Large intestine (tissue), 3 donors: Measurements from ENCODE around the gene TBX2. TPM values are rescaled to one million over a fixed set of nuclear protein-coding genes. Genes with fewer than 3 reads are reported as not detected.

ENCODE experiments used
- DNase-seq, 2 donors: peaks; one replicate each; pipeline versions ENCODE4 v3.0.0 to v3.0.0-alpha.2; 2013
- H3K27ac ChIP-seq: one replicate; pipeline ENCODE4 v1.5.1; 2013; ENCODE audit warnings: low read length
- H3K27me3 ChIP-seq: 2 replicates; pipeline ENCODE4 v1.6.1; 2013; ENCODE audit warnings: low read length; ENCODE audit not compliant: control insufficient read depth, insufficient read depth
- H3K36me3 ChIP-seq: 2 replicates; pipeline ENCODE4 v1.6.1; 2013; ENCODE audit warnings: low read length; ENCODE audit not compliant: control insufficient read depth, insufficient read depth
- H3K4me1 ChIP-seq: one replicate; pipeline ENCODE4 v1.6.1; 2013; ENCODE audit warnings: low read length; ENCODE audit not compliant: control insufficient read depth, insufficient read depth
- H3K4me3 ChIP-seq: one replicate; pipeline ENCODE4 v1.5.1; 2013; ENCODE audit warnings: low read length
- H3K9me3 ChIP-seq: one replicate; pipeline ENCODE4 v1.6.1; 2013; ENCODE audit warnings: mild to moderate bottlenecking, low read depth, low read length, moderate library complexity; ENCODE audit not compliant: control insufficient read depth
- WGBS: methylation state at CpG from one replicate; pipeline ENCODE4 v1.1.5; 2013; ENCODE audit warnings: low lambda C conversion rate; ENCODE audit not compliant: insufficient coverage; 5-methylcytosine and 5-hydroxymethylcytosine counted together
- polyA plus RNA-seq: library from polyadenylated mRNA; unstranded; fragments of 120-200 nt; gene quantifications from one replicate; pipeline ENCODE4 v1.2.1, GENCODE V29; 2013

The TBX2 gene
- polyA plus RNA-seq, 1 donor: 12.0 TPM

DNA sequence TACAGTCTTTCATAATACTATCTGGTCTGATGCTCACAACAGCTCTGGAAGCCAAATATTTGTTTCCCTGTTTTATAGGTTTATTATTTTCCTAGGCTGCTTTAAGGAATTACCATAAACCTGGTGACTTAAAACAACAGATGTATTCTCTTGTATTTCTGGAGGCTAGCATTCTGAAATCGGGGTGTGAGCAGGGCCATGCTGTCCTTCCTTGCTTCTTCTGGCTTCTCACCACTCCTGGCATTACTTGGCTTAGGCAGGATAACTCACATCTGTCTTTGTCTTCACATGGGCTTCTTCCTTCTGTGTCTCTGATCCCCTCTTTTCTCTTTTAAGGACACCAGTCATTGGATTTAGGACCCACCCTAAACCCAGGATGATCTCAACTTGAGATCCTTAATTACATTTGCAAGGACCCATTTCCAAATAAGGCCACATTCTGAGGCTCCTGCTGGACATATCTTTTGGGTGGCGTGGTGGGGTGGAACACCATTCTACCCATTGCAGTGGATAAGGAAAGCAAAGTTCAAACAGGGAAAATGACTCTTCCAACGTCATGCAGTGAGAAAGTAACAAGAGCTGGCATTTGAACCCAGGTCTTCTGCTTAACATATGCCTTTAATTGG, 39.2 kb upstream of the TBX2 start:
- no peak overlapping the region for H3K27ac ChIP-seq
- no CpG with 5 or more reads among the region's 3 CpGs for WGBS

DNA sequence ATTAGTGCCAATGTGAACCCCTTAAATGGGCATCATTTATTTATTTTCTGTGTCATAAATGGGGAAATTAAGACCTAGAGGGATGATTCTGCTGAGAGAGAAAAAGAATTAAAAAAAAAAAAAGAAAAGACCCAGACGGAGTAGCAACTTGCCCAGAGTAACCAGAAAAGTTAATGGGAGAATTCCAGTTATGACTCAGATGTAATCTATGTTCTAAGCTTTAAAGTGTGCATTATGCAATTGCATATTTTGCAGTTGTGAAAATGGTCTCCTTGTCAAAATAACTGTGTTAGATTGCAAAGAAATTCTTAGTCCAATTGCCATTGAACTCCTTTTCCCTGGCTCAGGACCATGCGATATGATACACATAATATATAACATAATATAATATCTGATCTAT, 38.6 kb upstream of the TBX2 start:
- H3K4me1 ChIP-seq: no peaks in the 10 kb centered on the region
- H3K9me3 ChIP-seq: no peaks in the 10 kb centered on the region
- no peak for DNase-seq
- WGBS: 71% methylated on average over 1 of the region's 2 CpGs
- no peaks in the 10 kb centered on the region for H3K36me3 ChIP-seq
- no peak overlapping the region for H3K4me3 ChIP-seq
- no peaks in the 10 kb centered on the region for H3K27me3 ChIP-seq
- no peak overlapping the region for H3K27ac ChIP-seq

More for the DNA sequence above, 39.2 kb upstream of the TBX2 start:
- no peak for DNase-seq
- no peaks in the 10 kb centered on the region for H3K27me3 ChIP-seq
- H3K9me3 ChIP-seq: no peaks in the 10 kb centered on the region
- no peak overlapping the region for H3K4me3 ChIP-seq
- H3K4me1 ChIP-seq: no peaks in the 10 kb centered on the region
- H3K36me3 ChIP-seq: no peaks in the 10 kb centered on the region

DNA sequence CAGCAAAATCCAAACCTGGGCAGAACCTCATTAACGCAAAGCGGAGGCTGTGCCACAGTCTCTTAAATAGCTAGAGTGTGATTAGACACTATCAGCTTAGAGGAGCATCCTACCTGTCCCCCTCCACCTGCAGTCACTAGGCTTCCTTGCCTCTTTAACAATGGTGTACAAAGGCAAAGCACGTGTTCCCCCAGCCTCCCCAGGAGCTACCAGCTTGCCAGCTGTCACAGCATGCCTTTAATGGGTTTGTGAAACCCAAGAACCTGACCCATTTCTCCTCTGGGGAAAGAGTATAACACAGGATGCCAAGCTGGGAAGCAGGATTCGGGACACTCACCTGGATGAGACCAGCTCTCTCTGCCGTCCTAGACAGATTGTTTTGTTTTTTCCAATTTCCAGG, 37.2 kb upstream of the TBX2 start:
- H3K27ac ChIP-seq: no peak overlapping the region
- H3K4me1 ChIP-seq: no peaks in the 10 kb centered on the region
- H3K4me3 ChIP-seq: no peak overlapping the region
- H3K27me3 ChIP-seq: no peaks in the 10 kb centered on the region
- no CpG with 5 or more reads among the region's 5 CpGs for WGBS
- DNase-seq: no peak
- no peaks in the 10 kb centered on the region for H3K36me3 ChIP-seq
- H3K9me3 ChIP-seq: no peaks in the 10 kb centered on the region

DNA sequence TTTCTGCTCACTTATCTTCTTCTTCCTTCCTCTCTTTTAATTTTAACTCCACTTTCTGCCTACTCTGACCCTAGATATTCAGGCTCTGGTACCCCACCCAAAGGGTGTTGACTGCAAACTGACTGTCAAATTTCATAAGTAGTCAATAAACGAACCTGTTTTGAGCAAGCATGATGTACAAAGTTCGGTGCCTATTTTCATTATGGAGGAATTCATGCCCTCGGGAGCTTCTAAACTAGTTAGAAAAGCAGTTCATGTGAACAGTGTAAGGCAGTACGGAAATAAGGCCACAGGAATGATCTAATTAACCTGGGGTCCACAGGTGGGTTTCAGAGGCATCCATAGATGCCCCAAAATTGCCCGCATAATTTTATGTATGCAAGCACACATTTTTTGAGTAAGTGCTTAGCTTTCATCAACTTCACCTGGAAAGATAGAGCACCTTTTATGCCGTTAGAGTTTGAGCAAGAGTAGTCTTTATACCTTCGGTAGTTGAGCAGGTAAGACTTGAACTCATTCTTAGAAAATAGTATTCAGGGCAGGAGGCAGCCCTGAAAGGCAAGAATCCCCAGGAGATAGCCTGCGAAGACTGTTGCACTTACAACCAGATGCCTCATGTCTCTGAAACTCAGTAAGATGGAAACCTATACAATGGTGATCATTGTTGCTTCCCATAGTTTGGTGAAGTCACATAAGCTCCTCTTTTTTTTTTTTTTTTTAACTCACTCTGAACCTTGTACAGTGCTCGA, 36.6 kb upstream of the TBX2 start:
- Histone ChIP-seq H3K27ac (no peak overlapping the region), H3K4me3 (no peak overlapping the region), H3K27me3 (no peaks in the 10 kb centered on the region), H3K36me3 (no peaks in the 10 kb centered on the region), H3K9me3 (no peaks in the 10 kb centered on the region), H3K4me1 (no peaks in the 10 kb centered on the region)
- no peak for DNase-seq
- WGBS: 100% methylated on average over 1 of the region's 9 CpGs

DNA sequence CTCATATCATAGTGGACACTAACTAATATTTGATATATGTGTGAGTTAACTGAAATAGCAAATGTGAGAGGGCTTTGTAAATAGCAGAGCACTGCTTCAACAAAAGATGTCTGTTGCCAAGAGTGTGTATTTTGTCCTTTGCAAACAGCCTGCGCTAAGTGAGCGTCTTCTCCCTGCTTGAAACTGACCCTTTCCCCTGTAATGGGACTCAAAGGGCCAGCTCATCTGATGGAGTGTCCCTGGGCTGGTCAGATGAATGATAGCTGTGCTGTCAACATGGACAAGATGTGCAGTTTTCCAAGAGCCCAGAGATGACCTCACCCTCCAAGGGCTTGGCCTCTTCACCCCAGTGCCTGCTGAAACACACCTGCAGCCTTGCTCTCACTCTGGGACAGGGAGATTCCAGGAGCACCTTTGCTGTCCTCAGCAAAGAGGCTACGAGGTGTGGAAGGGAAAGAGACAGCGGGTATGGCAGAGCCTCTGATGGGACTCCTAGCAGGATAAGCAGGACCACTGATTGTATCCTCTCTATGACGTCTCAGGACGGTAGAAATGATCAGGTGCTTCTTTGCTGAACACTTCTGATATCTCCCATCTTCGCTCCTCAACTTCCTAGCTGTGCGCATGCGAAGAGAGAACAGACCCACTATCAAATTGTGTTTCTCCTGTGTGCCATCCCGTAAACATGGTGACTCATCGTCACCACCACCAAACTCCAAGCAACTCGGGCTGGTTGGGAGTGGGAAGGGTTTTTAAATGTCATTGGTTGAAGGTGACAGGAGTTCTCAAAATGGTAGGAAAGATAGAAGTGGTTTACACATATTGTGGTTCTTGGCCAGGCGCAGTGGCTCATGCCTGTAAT, 35.8 kb upstream of the TBX2 start:
- no peak overlapping the region for H3K27ac ChIP-seq
- no peaks in the 10 kb centered on the region for H3K36me3 ChIP-seq
- H3K4me3 ChIP-seq: no peak overlapping the region
- no peaks in the 10 kb centered on the region for H3K9me3 ChIP-seq
- 80% methylated on average over 3 of the region's 13 CpGs for WGBS
- H3K27me3 ChIP-seq: no peaks in the 10 kb centered on the region
- no peaks in the 10 kb centered on the region for H3K4me1 ChIP-seq
- DNase-seq: no peak

DNA sequence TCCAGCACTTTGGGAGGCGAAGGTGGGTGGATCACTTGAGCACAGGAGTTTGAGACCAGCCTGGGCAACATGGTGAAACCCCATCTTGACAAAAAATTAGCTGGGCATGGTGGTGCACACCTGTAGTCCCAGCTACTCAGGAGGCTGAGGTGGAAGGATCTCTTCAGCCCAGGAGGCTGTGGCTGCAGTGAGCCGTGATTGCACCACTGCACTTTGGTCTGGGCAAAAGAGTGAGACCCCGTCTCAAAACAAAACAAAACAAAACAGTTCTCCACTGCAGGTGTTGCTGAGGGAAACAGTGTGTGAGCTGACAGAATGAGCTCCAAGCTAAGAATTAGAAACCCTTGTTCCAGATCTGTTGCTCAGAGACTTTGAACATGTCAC, 35.2 kb upstream of the TBX2 start:
- Histone ChIP-seq H3K4me1 (no peaks in the 10 kb centered on the region), H3K27me3 (no peaks in the 10 kb centered on the region), H3K4me3 (no peak overlapping the region), H3K9me3 (no peaks in the 10 kb centered on the region), H3K27ac (no peak overlapping the region), H3K36me3 (no peaks in the 10 kb centered on the region)
- WGBS: no CpG with 5 or more reads among the region's 3 CpGs
- DNase-seq: no peak

DNA sequence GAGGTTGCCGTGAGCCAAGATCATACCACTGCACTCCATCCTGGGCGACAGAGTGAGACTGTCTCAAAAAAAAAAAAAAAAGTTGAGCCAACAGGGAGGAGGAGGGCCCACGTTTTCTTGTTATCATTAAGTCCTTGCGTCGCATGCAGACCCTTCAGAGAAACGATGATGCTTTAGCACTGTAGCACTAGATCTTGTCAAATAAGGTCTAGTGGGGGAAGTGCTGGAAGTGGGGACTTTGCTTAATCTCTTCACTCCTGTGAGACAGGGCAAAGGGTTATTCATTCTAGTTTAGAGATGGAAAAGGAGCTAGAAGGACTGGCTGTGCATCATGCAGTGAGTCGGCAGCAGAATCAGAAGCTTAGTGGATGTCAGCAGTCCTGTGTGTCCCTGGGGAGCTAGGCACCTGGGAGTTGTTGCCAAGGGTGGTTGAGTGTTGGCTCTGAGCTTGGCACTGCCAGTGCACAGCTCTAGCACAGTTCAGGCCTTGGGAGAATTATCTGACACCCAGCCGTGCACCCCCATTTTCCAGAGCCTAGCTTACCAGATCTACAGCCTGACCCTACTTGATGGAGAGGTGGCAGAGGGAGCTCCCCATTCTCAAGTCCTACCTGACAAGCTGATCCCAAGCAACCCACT, 33.4 kb upstream of the TBX2 start:
- no peak overlapping the region for H3K4me3 ChIP-seq
- no peaks in the 10 kb centered on the region for H3K27me3 ChIP-seq
- DNase-seq: no peak
- WGBS: no CpG with 5 or more reads among the region's 8 CpGs
- no peaks in the 10 kb centered on the region for H3K36me3 ChIP-seq
- H3K9me3 ChIP-seq: no peaks in the 10 kb centered on the region
- H3K27ac ChIP-seq: no peak overlapping the region
- H3K4me1 ChIP-seq: no peaks in the 10 kb centered on the region

DNA sequence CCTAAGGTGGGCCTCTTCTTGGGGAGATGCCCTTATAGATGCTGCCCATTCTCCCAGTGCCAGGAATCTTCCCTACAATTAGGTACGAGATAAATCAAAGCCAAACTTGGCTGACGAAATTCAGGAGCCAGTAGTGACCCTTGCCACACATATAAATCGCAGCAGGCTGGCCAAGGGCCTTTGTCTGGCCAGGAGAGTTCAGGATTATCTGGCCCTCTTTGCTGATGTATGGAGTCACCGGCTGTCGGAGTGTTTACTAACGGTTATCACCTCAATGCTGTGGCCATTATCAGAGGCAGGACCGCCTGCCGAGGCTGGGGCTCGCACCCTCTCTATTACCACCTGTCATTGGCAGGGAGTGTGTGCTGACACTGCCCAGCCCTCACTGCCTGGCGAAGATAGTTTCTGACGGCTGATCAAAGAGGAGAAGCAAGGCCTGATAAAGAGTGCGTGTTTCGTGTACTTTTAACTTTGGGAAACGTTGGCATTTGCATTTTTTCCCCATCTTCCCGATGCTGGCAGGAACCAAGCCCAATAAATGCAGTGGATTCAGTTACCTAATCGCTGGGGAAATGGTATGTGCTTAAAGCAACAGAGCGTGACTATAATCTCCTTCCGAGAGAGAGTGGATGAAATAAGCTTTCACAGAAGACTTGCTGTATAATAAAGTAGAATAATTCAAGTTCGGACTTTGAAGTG, 32.8 kb upstream of the TBX2 start:
- 60% methylated on average over 1 of the region's 19 CpGs for WGBS
- no peaks in the 10 kb centered on the region for H3K36me3 ChIP-seq
- H3K4me3 ChIP-seq: no peak overlapping the region
- no peak overlapping the region for H3K27ac ChIP-seq
- H3K9me3 ChIP-seq: no peaks in the 10 kb centered on the region
- H3K27me3 ChIP-seq: no peaks in the 10 kb centered on the region
- DNase-seq: peak in 1 of 2 donors; percentile 29
- H3K4me1 ChIP-seq: no peaks in the 10 kb centered on the region

DNA sequence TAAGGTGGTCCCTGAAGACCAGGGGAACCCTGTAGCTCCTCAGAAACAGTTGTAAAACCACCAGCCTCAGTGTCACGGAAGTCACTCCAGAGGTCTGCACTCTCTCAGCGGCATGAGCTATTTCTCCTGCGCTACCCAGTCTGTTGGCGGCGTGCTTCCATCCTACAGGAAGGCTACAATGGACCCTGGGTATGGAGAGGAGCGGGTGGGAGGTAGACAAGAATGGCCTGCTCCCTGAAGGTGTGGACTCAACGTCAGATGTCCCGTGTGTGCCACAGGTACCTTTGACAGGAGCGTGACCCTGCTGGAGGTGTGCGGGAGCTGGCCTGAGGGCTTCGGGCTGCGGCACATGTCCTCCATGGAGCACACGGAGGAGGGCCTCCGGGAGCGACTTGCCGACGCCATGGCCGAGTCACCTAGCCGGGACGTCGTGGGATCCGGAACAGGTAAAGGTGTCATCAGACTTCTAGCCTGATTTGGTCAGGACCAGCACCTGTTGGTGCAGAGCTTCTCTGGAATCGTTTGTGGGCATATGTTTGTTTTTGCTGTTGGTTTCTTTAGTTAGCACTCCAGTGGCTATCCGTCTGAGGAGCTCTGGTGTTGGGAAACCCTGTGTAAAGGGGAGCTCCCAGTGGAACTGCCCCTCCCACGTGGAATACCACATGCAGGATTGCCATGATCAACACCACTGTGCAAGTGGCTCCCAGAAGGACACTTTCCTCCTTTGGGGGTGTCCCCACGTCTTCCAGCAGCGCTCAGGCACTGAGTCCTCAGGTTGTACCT, 31.4 kb upstream of the TBX2 start:
- H3K27ac ChIP-seq: no peak overlapping the region
- DNase-seq: no peak
- no peaks in the 10 kb centered on the region for H3K9me3 ChIP-seq
- H3K36me3 ChIP-seq: no peaks in the 10 kb centered on the region
- H3K4me3 ChIP-seq: no peak overlapping the region
- H3K27me3 ChIP-seq: no peaks in the 10 kb centered on the region
- no CpG with 5 or more reads among the region's 27 CpGs for WGBS
- no peaks in the 10 kb centered on the region for H3K4me1 ChIP-seq
